ENCODE results near the gene LAYN.

The LAYN gene

GRCh38 chr11:111592491-111592890, 52.0 kb downstream of the LAYN start:
- ATAC-seq, result no peak
- TF ChIP-seq POU6F1 (CRISPR knock-in tag; IDR thresholded peaks at IDR 0.05; ENCODE audit: borderline replicate concordance, low read depth) (no peak), RARB (CRISPR knock-in tag; IDR thresholded peaks at IDR 0.05) (no peak), ARNTL (CRISPR knock-in tag; IDR thresholded peaks at IDR 0.05; ENCODE audit: borderline replicate concordance, low read depth) (no peak), ZNF70 (CRISPR knock-in tag; IDR thresholded peaks at IDR 0.05) (no peak), ZNF565 (CRISPR knock-in tag; conservative IDR thresholded peaks at IDR 0.05; ENCODE audit: low read depth) (no peak), ISL1 (CRISPR knock-in tag; IDR thresholded peaks at IDR 0.05) (no peak), SNAI2 (CRISPR knock-in tag; IDR thresholded peaks at IDR 0.05) (no peak), ZC3H10 (CRISPR knock-in tag; IDR thresholded peaks at IDR 0.05) (no peak), PPARA (CRISPR knock-in tag; IDR thresholded peaks at IDR 0.05; ENCODE audit: borderline replicate concordance) (no peak), TSHZ2 (CRISPR knock-in tag; IDR thresholded peaks at IDR 0.05) (no peak), GLIS3 (CRISPR knock-in tag; IDR thresholded peaks at IDR 0.05) (no peak), ZNF8 (CRISPR knock-in tag; IDR thresholded peaks at IDR 0.05) (no peak), BACH2 (CRISPR knock-in tag; IDR thresholded peaks at IDR 0.05; ENCODE audit: borderline replicate concordance) (no peak)

- ATAC-seq, result no peak
- TF ChIP-seq TSHZ2 (CRISPR knock-in tag; IDR thresholded peaks at IDR 0.05) (no peak), POU6F1 (CRISPR knock-in tag; IDR thresholded peaks at IDR 0.05; ENCODE audit: borderline replicate concordance, low read depth) (no peak), ESRRG (CRISPR knock-in tag; IDR thresholded peaks at IDR 0.05) (no peak), PATZ1 (CRISPR knock-in tag; IDR thresholded peaks at IDR 0.05; ENCODE audit: borderline replicate concordance) (no peak), CREB5 (CRISPR knock-in tag; IDR thresholded peaks at IDR 0.05; ENCODE audit: low read depth) (no peak), ZFP30 (CRISPR knock-in tag; IDR thresholded peaks at IDR 0.05) (no peak)
Measured at GRCh38 chr11:111596319-111596718, 55.8 kb downstream of the LAYN start.

GRCh38 chr11:111598148-111598547, 57.6 kb downstream of the LAYN start:
- no peak for ATAC-seq
- TF ChIP-seq PATZ1 (CRISPR knock-in tag; IDR thresholded peaks at IDR 0.05; ENCODE audit: borderline replicate concordance) (no peak), ZNF565 (CRISPR knock-in tag; conservative IDR thresholded peaks at IDR 0.05; ENCODE audit: low read depth) (no peak), BACH2 (CRISPR knock-in tag; IDR thresholded peaks at IDR 0.05; ENCODE audit: borderline replicate concordance) (no peak), TSHZ2 (CRISPR knock-in tag; IDR thresholded peaks at IDR 0.05) (no peak), POU6F1 (CRISPR knock-in tag; IDR thresholded peaks at IDR 0.05; ENCODE audit: borderline replicate concordance, low read depth) (no peak)
